Measurements from ENCODE around the gene CHCHD6.

The CHCHD6 gene

GRCh38 chr3:126659915-126660886, 43.8 kb upstream of the CHCHD6 start:
- TF ChIP-seq CTCF (conservative IDR thresholded peaks at IDR 0.05) = peak; percentile 75

GRCh38 chr3:126661532-126662364, 42.3 kb upstream of the CHCHD6 start:
- H3K27ac ChIP-seq = no peak overlapping the region
- TF ChIP-seq CTCF (conservative IDR thresholded peaks at IDR 0.05) = no peak

More at GRCh38 chr3:126659915-126660886, 43.8 kb upstream of the CHCHD6 start:
- no peak overlapping the region for H3K27ac ChIP-seq

- TF ChIP-seq CTCF (conservative IDR thresholded peaks at IDR 0.05) = no peak
Observed at GRCh38 chr3:126663257-126663656, 40.8 kb upstream of the CHCHD6 start.

GRCh38 chr3:126663750-126664149, 40.3 kb upstream of the CHCHD6 start:
- no peak overlapping the region for H3K27ac ChIP-seq
- no peak for TF ChIP-seq CTCF (conservative IDR thresholded peaks at IDR 0.05)

More at GRCh38 chr3:126663257-126663656, 40.8 kb upstream of the CHCHD6 start:
- H3K27ac ChIP-seq = no peak overlapping the region

GRCh38 chr3:126664591-126665214, 39.3 kb upstream of the CHCHD6 start:
- H3K27ac ChIP-seq = no peak overlapping the region
- no peak for TF ChIP-seq CTCF (conservative IDR thresholded peaks at IDR 0.05)

GRCh38 chr3:126665221-126665936, 38.7 kb upstream of the CHCHD6 start:
- no peak for TF ChIP-seq CTCF (conservative IDR thresholded peaks at IDR 0.05)
- H3K27ac ChIP-seq = no peak overlapping the region
